CD4-positive, alpha-beta memory T cell (primary cell): ENCODE measurements around the gene CYSRT1. TPM values are rescaled to one million over a fixed set of nuclear protein-coding genes. Genes with fewer than 3 reads are reported as not detected.

ENCODE experiments used
- CTCF ChIA-PET: fragments of 350-600 bp; sonication (Branson Sonifier 250); formaldehyde crosslinking; loops from one replicate; lab custom pipeline; 2021; ENCODE audit warnings: inconsistent platforms; ENCODE audit not compliant: partially characterized antibody; lab: Charles Lee
- POLR2A ChIA-PET: fragments of 350-600 bp; sonication (Branson Sonifier 250); formaldehyde crosslinking; loops from one replicate; lab custom pipeline; 2021; ENCODE audit not compliant: partially characterized antibody; lab: Charles Lee
- DNase-seq, 5 donors: peaks; one replicate each; pipeline versions ENCODE4 v3.0.0 to v3.0.0-alpha.2; 2020 to 2022; ENCODE audit warnings: mixed read lengths in 1 of 5
- H3K27ac ChIP-seq: one replicate; pipeline ENCODE4 v1.7.0; 2013; ENCODE audit warnings: low read depth, low read length
- H3K27me3 ChIP-seq: 2 replicates; pipeline ENCODE4 v1.7.0; 2013; ENCODE audit warnings: mild to moderate bottlenecking, low read length, moderate library complexity; ENCODE audit not compliant: insufficient read depth
- H3K36me3 ChIP-seq: 2 replicates; pipeline ENCODE4 v1.7.0; 2013; ENCODE audit warnings: mild to moderate bottlenecking, low read length, moderate library complexity; ENCODE audit not compliant: insufficient read depth
- H3K4me1 ChIP-seq: 2 replicates; pipeline ENCODE4 v1.7.0; 2013; ENCODE audit warnings: mild to moderate bottlenecking, low read length, moderate library complexity; ENCODE audit not compliant: insufficient read depth
- H3K4me3 ChIP-seq, 2 donors: one replicate each; pipeline ENCODE4 v1.7.0; 2013; ENCODE audit warnings: low read length in 2 of 2, mild to moderate bottlenecking in 1 of 2
- H3K9me3 ChIP-seq, 2 donors: one replicate each; pipeline ENCODE4 v1.7.0; 2013; ENCODE audit warnings: low read length in 2 of 2, control low read depth in 1 of 2; ENCODE audit not compliant: control insufficient read depth in 1 of 2
- H3K27ac Mint-ChIP-seq, 7 donors: one replicate each; pipeline ENCODE4 v1.8.0; 2020 to 2021; ENCODE audit warnings: mixed read lengths in 7 of 7, mild to moderate bottlenecking in 6 of 7, inconsistent platforms in 3 of 7, moderate library complexity in 3 of 7
- H3K27me3 Mint-ChIP-seq, 2 donors: one replicate each; pipeline ENCODE4 v1.8.0; 2020 to 2021; ENCODE audit warnings: mixed read lengths in 2 of 2
- H3K36me3 Mint-ChIP-seq, 2 donors: one replicate each; pipeline ENCODE4 v1.8.0; 2020 to 2021; ENCODE audit warnings: mixed read lengths in 2 of 2, inconsistent platforms in 1 of 2, mild to moderate bottlenecking in 1 of 2
- H3K4me1 Mint-ChIP-seq, 4 donors: one replicate each; pipeline ENCODE4 v1.8.0; 2020 to 2021; ENCODE audit warnings: mixed read lengths in 4 of 4, mild to moderate bottlenecking in 1 of 4
- H3K4me3 Mint-ChIP-seq, 8 donors: one replicate each; pipeline ENCODE4 v1.8.0; 2020 to 2021; ENCODE audit warnings: mixed read lengths in 8 of 8, mild to moderate bottlenecking in 7 of 8, moderate library complexity in 6 of 8, inconsistent platforms in 3 of 8
- H3K9me3 Mint-ChIP-seq, 8 donors: one replicate each; pipeline ENCODE4 v1.8.0; 2020 to 2021; ENCODE audit warnings: mixed read lengths in 8 of 8, mild to moderate bottlenecking in 5 of 8, inconsistent platforms in 3 of 8, moderate library complexity in 1 of 8
- intact Hi-C: fragments of 100-400 bp; cut with micrococcal nuclease; formaldehyde crosslinking; loops from one replicate; pipeline ENCODE4 v1.15.1; 2023
- polyA plus RNA-seq, 2 donors: library from polyadenylated mRNA; unstranded; fragments of 300-500 nt; fragmentation: Illumina TruSeq; gene quantifications; one replicate each; pipeline ENCODE4 v1.2.3, GENCODE V29; 2021
- total RNA-seq, 2 experiments: library from RNA; stranded (reverse); gene quantifications; one replicate each; pipeline ENCODE4 v1.2.3, GENCODE V29; 2021

The CYSRT1 gene
- total and polyA plus RNA-seq, 4 experiments from 2014 or later = 0.25 TPM; not detected in 3

GRCh38 chr9:137266162-137266527 is 41.2 kb downstream of the CYSRT1 start:
- Mint-ChIP-seq H3K4me3 (no peak overlapping the region), H3K9me3 (no peaks in the 10 kb centered on the region), H3K36me3 (peaks cover 23 to 33% of the 10 kb centered on the region in 2 donors), H3K27ac (no peak overlapping the region), H3K27me3 (no peaks in the 10 kb centered on the region), H3K4me1 (peaks cover 4 to 16% (median 9%) of the 10 kb centered on the region in 4 donors)
- Histone ChIP-seq H3K9me3 (no peaks in the 10 kb centered on the region), H3K36me3 (peaks cover 27% of the 10 kb centered on the region), H3K4me3 (no peak overlapping the region), H3K27me3 (no peaks in the 10 kb centered on the region), H3K27ac (no peak overlapping the region), H3K4me1 (peaks cover 3% of the 10 kb centered on the region)
- no peak for DNase-seq
- POLR2A ChIA-PET = interaction anchor here (1.5 kb wide), 1 partner anchor 10 kb away, joined by 4 read pairs; the partner anchor contains the start of gene NELFB
- CTCF ChIA-PET = interaction anchor here (1.7 kb wide), 1 partner anchor 21 kb away, joined by 3 read pairs; no protein-coding TSS in a partner anchor
- intact Hi-C loops = no loop called here

- Histone ChIP-seq H3K27me3 (no peaks in the 10 kb centered on the region), H3K27ac (no peak overlapping the region), H3K36me3 (peaks cover 27% of the 10 kb centered on the region), H3K4me1 (peaks cover 10% of the 10 kb centered on the region), H3K4me3 (no peak overlapping the region), H3K9me3 (no peaks in the 10 kb centered on the region)
- H3K27me3 Mint-ChIP-seq = no peaks in the 10 kb centered on the region
- no peak overlapping the region for H3K27ac Mint-ChIP-seq
- DNase-seq = no peak
- ChIA-PET CTCF (interaction anchor here (1.7 kb wide), 1 partner anchor 20 kb away, joined by 3 read pairs; no protein-coding TSS in a partner anchor), POLR2A (interaction anchor here (1.5 kb wide), 1 partner anchor 11 kb away, joined by 4 read pairs; the partner anchor contains the start of gene NELFB)
- H3K9me3 Mint-ChIP-seq = no peaks in the 10 kb centered on the region
- H3K36me3 Mint-ChIP-seq = peaks cover 19 to 33% of the 10 kb centered on the region in 2 donors
- H3K4me3 Mint-ChIP-seq = no peak overlapping the region
- peaks cover 8 to 19% (median 13%) of the 10 kb centered on the region in 4 donors for H3K4me1 Mint-ChIP-seq
- intact Hi-C loops = no loop called here
These were observed 41.8 kb downstream of the CYSRT1 start for GRCh38 chr9:137266585-137267453.

GRCh38 chr9:137267933-137268355 is 43.0 kb downstream of the CYSRT1 start:
- POLR2A ChIA-PET = no interaction called here
- CTCF ChIA-PET = interaction anchor here (1.7 kb wide), 1 partner anchor 19 kb away, joined by 3 read pairs; no protein-coding TSS in a partner anchor
- peak overlapping the region in 1 of 7 donors; percentile 29 for H3K27ac Mint-ChIP-seq
- no peaks in the 10 kb centered on the region for H3K27me3 Mint-ChIP-seq
- peaks cover 8 to 19% (median 13%) of the 10 kb centered on the region in 4 donors for H3K4me1 Mint-ChIP-seq
- H3K9me3 Mint-ChIP-seq = no peaks in the 10 kb centered on the region
- Histone ChIP-seq H3K9me3 (no peaks in the 10 kb centered on the region), H3K27me3 (no peaks in the 10 kb centered on the region), H3K36me3 (peaks cover 27% of the 10 kb centered on the region), H3K4me1 (peaks cover 11% of the 10 kb centered on the region), H3K27ac (no peak overlapping the region), H3K4me3 (no peak overlapping the region)
- no peak for DNase-seq
- H3K4me3 Mint-ChIP-seq = no peak overlapping the region
- intact Hi-C loops = no loop called here
- peaks cover 15 to 32% of the 10 kb centered on the region in 2 donors for H3K36me3 Mint-ChIP-seq

DNA sequence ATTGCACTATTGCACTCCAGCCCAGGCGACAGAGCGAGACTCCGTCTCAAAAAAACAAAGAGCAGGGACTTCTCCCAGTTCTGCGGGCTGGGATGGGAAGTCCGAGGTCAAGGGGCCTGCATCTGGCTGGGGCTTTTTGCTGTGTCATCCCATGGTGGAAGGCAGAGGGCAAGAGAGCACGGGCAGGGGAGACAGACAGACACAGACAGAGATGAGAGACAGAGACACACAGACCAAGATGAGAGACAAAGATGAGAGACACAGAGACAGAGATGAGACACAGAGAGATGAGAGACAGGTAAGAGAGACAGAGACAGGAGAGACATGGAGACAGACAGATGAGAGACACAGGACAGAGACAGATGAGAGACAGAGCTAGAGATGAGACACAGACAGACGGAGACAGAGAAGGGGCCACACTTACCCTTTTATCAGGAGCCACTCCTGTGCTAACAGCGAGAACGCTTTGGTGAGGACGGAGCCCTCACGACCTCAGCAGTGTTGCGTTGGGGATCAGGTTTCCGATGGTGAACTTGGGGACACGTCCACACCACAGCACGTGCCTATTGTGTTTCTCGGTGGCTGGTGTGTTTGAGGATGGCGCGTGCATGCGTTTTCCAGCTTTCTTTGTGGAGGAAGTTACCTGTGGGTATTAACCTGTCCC is 43.7 kb downstream of the CYSRT1 start:
- intact Hi-C loops = no loop called here
- Histone ChIP-seq H3K4me3 (no peak overlapping the region), H3K4me1 (peaks cover 11% of the 10 kb centered on the region), H3K36me3 (peaks cover 25% of the 10 kb centered on the region), H3K9me3 (no peaks in the 10 kb centered on the region), H3K27me3 (no peaks in the 10 kb centered on the region), H3K27ac (no peak overlapping the region)
- Mint-ChIP-seq H3K27me3 (no peaks in the 10 kb centered on the region), H3K4me3 (peak overlapping the region in 1 of 8 donors; percentile 27), H3K36me3 (peaks cover 18 to 29% of the 10 kb centered on the region in 2 donors), H3K4me1 (peaks cover 8 to 19% (median 13%) of the 10 kb centered on the region in 4 donors), H3K9me3 (no peaks in the 10 kb centered on the region), H3K27ac (no peak overlapping the region)
- DNase-seq = no peak
- CTCF ChIA-PET = no interaction called here
- POLR2A ChIA-PET = no interaction called here

DNA sequence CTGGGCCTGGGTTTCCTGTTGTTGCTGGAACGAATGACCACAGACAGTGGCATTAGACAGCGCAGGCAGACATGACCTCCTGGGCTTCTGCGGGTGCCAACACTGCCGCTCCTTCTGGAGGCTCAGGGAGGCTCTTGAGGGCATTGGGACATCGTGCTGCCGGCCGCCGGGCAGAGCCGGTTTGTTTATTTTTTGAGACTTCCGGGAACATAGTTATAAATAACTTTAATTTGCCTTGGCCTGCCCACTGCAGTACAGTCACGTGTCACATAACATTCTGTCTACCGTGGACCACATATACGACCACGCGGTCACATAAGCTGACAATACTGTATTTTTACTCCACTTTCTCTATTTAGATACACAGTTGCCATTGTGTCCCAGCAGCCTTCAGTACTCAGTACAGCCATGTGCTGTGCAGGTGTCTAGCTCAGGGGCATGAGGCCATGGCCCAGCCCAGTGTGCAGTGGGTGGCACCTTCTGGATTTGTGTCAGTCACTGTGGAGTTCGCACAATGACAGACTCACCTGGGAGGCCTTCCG is 44.3 kb downstream of the CYSRT1 start:
- Histone ChIP-seq H3K4me3 (no peak overlapping the region), H3K27ac (no peak overlapping the region), H3K9me3 (no peaks in the 10 kb centered on the region), H3K27me3 (no peaks in the 10 kb centered on the region), H3K4me1 (peaks cover 11% of the 10 kb centered on the region), H3K36me3 (peaks cover 18% of the 10 kb centered on the region)
- Mint-ChIP-seq H3K27me3 (no peaks in the 10 kb centered on the region), H3K36me3 (peaks cover 20 to 28% of the 10 kb centered on the region in 2 donors), H3K4me1 (peaks cover 8 to 19% (median 13%) of the 10 kb centered on the region in 4 donors), H3K27ac (no peak overlapping the region), H3K9me3 (no peaks in the 10 kb centered on the region), H3K4me3 (no peak overlapping the region)
- DNase-seq = no peak
- POLR2A ChIA-PET = no interaction called here
- CTCF ChIA-PET = no interaction called here
- intact Hi-C loops = no loop called here

DNA sequence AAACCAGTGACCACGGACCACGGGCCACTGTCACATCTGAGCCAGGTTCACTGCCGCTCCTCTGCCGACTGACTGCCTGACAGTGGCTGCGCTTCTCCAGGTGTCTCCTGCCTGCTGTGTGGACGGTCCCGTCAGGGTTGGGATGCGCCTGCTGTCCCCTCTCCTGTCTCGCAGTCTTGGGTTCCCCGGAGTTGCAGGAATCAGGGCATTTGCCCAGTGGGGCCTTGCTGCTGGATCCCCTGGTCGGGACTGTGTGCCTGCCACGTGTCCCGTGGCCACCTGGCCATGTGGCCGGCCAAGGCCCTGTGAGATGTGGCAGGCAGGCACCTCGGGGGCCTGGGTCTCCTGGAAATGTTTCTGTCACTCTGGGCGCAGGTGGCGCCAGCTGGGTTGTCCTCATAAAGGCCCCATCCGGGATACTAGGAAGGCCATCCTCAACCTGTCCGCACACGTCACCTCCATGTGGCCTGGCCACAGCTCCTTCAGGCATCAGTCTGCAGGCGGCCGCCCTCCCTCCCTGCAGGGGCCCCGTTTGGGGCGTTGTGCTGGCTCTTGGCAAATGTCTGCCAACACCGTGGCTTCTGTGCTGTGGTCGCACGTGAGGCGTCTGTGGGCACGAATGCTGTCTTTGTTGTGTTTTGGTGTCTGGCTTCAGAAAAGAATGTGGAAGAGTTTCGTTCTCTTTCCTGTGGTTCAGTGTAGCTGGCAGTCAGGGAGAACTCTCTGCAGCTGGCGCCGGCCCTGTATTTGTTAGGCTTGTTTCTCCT is 46.1 kb downstream of the CYSRT1 start:
- peak in 3 of 5 donors; percentile 22 to 37 (median 24) for DNase-seq
- H3K27ac ChIP-seq = no peak overlapping the region
- peaks cover 11% of the 10 kb centered on the region for H3K4me1 ChIP-seq
- POLR2A ChIA-PET = interaction anchor here (1.2 kb wide), 1 partner anchor 30 kb away, joined by 3 read pairs; the partner anchor contains the start of gene TUBB4B
- H3K27me3 Mint-ChIP-seq = no peaks in the 10 kb centered on the region
- no peaks in the 10 kb centered on the region for H3K9me3 ChIP-seq
- peak overlapping the region in 4 of 7 donors; percentile 13 to 73 (median 54) for H3K27ac Mint-ChIP-seq
- no peak overlapping the region for H3K4me3 Mint-ChIP-seq
- H3K36me3 ChIP-seq = peaks cover 13% of the 10 kb centered on the region
- H3K36me3 Mint-ChIP-seq = peaks cover 20 to 25% of the 10 kb centered on the region in 2 donors
- no peaks in the 10 kb centered on the region for H3K27me3 ChIP-seq
- peaks cover 11 to 27% (median 18%) of the 10 kb centered on the region in 4 donors for H3K4me1 Mint-ChIP-seq
- no peaks in the 10 kb centered on the region for H3K9me3 Mint-ChIP-seq
- H3K4me3 ChIP-seq = no peak overlapping the region
- intact Hi-C loops = no loop called here
- CTCF ChIA-PET = no interaction called here
